ENCODE results near the gene RASSF10.

Gene RASSF10

DNA sequence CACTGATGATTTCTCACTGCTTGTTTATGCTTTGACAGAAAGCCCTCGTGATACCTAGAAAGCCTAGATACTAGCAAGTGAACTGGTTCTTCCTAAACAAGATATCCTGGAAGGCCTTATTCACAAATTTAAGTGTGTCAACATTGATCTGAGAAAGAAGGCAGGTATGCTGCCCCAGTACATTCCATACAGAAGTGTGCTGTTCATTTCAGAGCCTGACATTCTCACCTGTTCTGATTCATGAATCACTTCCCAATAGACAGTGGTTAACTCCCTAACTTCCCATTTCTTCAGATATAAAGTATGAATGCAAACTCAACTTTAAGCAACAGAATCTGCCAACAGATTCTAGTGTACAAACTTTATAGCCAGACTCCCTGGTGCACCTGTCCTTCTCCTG, 15.5 kb upstream of the RASSF10 start:
- no peak overlapping the region for H3K4me3 ChIP-seq (ENCODE audit: low read length in 2 of 2)
- no peak overlapping the region for H3K27ac ChIP-seq (ENCODE audit: low read depth in 2 of 2, low read length in 2 of 2)
- H3K4me1 ChIP-seq (ENCODE audit: control insufficient read depth in 2 of 2, insufficient read depth in 2 of 2, low read length in 2 of 2), result no peaks in the 10 kb centered on the region
- H3K9ac ChIP-seq (ENCODE audit: low read depth in 1 of 2, low read length in 2 of 2), result no peak overlapping the region
- H3K27me3 ChIP-seq (ENCODE audit: control insufficient read depth in 2 of 2, insufficient read depth in 2 of 2, low read length in 2 of 2), result no peaks in the 10 kb centered on the region
- H3K9me3 ChIP-seq (ENCODE audit: control insufficient read depth in 2 of 2, low read length in 2 of 2), result no peaks in the 10 kb centered on the region
- H3K36me3 ChIP-seq (ENCODE audit: control insufficient read depth in 2 of 2, insufficient read depth in 2 of 2, low read length in 2 of 2), result no peaks in the 10 kb centered on the region

DNA sequence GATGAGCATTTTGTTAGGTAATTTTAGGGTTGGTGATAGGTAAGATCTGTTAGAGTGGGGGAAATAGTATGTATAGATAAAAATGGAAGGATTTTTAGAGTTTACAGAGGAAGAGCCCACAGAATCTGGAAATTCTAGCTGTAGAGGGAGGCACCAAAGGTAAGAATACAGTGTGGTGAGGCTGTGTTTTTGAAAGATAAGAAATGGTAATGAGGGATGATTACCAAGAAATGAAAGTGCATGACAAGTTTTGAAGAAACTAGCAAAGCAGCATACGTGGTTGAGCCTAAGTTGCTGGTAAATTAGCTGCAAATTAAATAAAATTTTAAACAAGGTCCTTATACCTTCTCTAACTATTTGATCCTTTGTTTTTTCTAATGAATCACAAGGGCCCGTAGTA, 14.6 kb upstream of the RASSF10 start:
- Histone ChIP-seq H3K27ac (ENCODE audit: low read depth in 2 of 2, low read length in 2 of 2) (no peak overlapping the region), H3K36me3 (ENCODE audit: control insufficient read depth in 2 of 2, insufficient read depth in 2 of 2, low read length in 2 of 2) (no peaks in the 10 kb centered on the region), H3K27me3 (ENCODE audit: control insufficient read depth in 2 of 2, insufficient read depth in 2 of 2, low read length in 2 of 2) (no peaks in the 10 kb centered on the region), H3K4me3 (ENCODE audit: low read length in 2 of 2) (no peak overlapping the region), H3K9me3 (ENCODE audit: control insufficient read depth in 2 of 2, low read length in 2 of 2) (no peaks in the 10 kb centered on the region), H3K4me1 (ENCODE audit: control insufficient read depth in 2 of 2, insufficient read depth in 2 of 2, low read length in 2 of 2) (no peaks in the 10 kb centered on the region), H3K9ac (ENCODE audit: low read depth in 1 of 2, low read length in 2 of 2) (no peak overlapping the region)

DNA sequence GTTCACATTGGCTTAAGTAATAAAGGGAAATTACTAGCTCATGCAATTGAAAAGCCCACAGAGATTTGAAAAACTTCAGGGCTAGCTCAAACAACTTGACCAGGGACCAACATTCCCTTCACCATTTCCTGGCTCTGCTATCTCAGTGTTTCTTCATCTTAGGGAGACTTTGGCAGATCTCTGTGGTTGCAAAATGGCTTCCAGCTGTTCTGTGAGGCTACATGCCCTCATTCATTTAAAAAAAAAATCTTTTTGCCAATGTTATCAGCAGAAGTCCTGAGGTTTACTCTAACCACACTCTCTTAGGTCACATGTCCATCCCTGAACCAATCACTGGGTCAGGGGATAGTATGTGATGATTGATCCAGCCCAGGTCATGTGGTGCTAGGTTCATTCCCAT, 13.9 kb upstream of the RASSF10 start:
- H3K9ac ChIP-seq (ENCODE audit: low read depth in 1 of 2, low read length in 2 of 2), result no peak overlapping the region
- H3K27me3 ChIP-seq (ENCODE audit: control insufficient read depth in 2 of 2, insufficient read depth in 2 of 2, low read length in 2 of 2), result no peaks in the 10 kb centered on the region
- H3K4me1 ChIP-seq (ENCODE audit: control insufficient read depth in 2 of 2, insufficient read depth in 2 of 2, low read length in 2 of 2), result no peaks in the 10 kb centered on the region
- no peak overlapping the region for H3K4me3 ChIP-seq (ENCODE audit: low read length in 2 of 2)
- H3K27ac ChIP-seq (ENCODE audit: low read depth in 2 of 2, low read length in 2 of 2), result no peak overlapping the region
- H3K9me3 ChIP-seq (ENCODE audit: control insufficient read depth in 2 of 2, low read length in 2 of 2), result no peaks in the 10 kb centered on the region
- no peaks in the 10 kb centered on the region for H3K36me3 ChIP-seq (ENCODE audit: control insufficient read depth in 2 of 2, insufficient read depth in 2 of 2, low read length in 2 of 2)

DNA sequence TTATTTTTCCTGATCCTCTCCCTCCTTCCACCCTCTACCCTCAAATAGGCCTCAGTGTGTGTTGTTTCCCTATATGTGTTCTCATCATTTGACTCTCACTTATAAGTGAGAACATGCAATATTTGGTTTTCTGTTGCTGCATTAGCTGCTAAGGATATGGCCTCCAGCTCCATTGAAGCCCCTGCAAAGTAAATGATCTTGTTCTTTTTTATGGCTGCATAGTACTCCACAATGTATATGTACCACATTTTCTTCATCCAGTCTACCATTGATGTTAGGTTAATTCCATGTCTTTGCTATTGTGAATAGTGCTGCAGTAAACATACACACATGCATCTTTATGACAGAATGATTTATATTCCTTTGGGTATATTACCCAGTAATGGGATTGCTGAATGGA, 13.3 kb upstream of the RASSF10 start:
- Histone ChIP-seq H3K36me3 (ENCODE audit: control insufficient read depth in 2 of 2, insufficient read depth in 2 of 2, low read length in 2 of 2) (no peaks in the 10 kb centered on the region), H3K27ac (ENCODE audit: low read depth in 2 of 2, low read length in 2 of 2) (no peak overlapping the region), H3K9me3 (ENCODE audit: control insufficient read depth in 2 of 2, low read length in 2 of 2) (no peaks in the 10 kb centered on the region), H3K4me1 (ENCODE audit: control insufficient read depth in 2 of 2, insufficient read depth in 2 of 2, low read length in 2 of 2) (no peaks in the 10 kb centered on the region), H3K4me3 (ENCODE audit: low read length in 2 of 2) (no peak overlapping the region), H3K27me3 (ENCODE audit: control insufficient read depth in 2 of 2, insufficient read depth in 2 of 2, low read length in 2 of 2) (no peaks in the 10 kb centered on the region), H3K9ac (ENCODE audit: low read depth in 1 of 2, low read length in 2 of 2) (no peak overlapping the region)

DNA sequence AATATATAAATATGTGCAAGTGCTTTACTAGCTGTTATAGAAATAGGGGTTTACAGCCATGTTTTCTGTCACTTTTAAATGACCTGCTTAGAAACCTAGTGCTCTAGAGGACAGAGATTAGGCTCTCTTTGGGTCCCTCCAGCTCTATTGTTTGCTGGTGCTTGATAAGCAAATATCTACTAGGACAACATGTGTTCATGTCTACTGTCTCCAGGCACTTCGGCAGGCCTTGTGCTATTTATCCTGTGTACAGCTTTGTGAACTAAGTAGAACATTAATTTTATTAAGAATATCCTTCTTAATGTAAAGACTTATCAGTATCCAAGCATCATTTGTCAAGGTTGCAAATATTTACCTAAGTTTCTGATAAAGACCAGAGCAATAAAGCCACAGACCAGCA, 11.9 kb upstream of the RASSF10 start:
- H3K4me1 ChIP-seq (ENCODE audit: control insufficient read depth in 2 of 2, insufficient read depth in 2 of 2, low read length in 2 of 2), result no peaks in the 10 kb centered on the region
- H3K27ac ChIP-seq (ENCODE audit: low read depth in 2 of 2, low read length in 2 of 2), result no peak overlapping the region
- no peak overlapping the region for H3K9ac ChIP-seq (ENCODE audit: low read depth in 1 of 2, low read length in 2 of 2)
- H3K36me3 ChIP-seq (ENCODE audit: control insufficient read depth in 2 of 2, insufficient read depth in 2 of 2, low read length in 2 of 2), result no peaks in the 10 kb centered on the region
- H3K4me3 ChIP-seq (ENCODE audit: low read length in 2 of 2), result no peak overlapping the region
- H3K9me3 ChIP-seq (ENCODE audit: control insufficient read depth in 2 of 2, low read length in 2 of 2), result no peaks in the 10 kb centered on the region
- no peaks in the 10 kb centered on the region for H3K27me3 ChIP-seq (ENCODE audit: control insufficient read depth in 2 of 2, insufficient read depth in 2 of 2, low read length in 2 of 2)

DNA sequence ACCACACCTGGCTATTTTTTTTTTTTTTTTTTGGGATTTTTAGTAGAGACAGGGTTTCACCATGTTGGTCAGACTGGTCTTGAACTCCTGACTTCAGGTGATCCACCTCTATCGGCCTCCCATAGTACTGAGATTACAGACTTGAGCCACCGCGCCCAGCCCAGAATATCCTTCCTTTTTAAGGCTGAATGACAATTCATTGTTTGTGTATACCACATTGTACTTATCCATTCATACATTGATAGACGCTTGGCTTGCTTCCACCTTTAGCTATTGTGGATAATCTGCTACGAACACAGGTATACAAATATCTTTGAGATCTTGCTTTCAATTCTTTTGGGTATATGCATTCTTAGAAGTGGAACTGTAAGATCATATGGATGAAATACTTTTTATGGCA, 10.8 kb upstream of the RASSF10 start:
- Histone ChIP-seq H3K9ac (ENCODE audit: low read depth in 1 of 2, low read length in 2 of 2) (no peak overlapping the region), H3K27ac (ENCODE audit: low read depth in 2 of 2, low read length in 2 of 2) (no peak overlapping the region), H3K36me3 (ENCODE audit: control insufficient read depth in 2 of 2, insufficient read depth in 2 of 2, low read length in 2 of 2) (no peaks in the 10 kb centered on the region), H3K4me1 (ENCODE audit: control insufficient read depth in 2 of 2, insufficient read depth in 2 of 2, low read length in 2 of 2) (no peaks in the 10 kb centered on the region), H3K27me3 (ENCODE audit: control insufficient read depth in 2 of 2, insufficient read depth in 2 of 2, low read length in 2 of 2) (no peaks in the 10 kb centered on the region), H3K4me3 (ENCODE audit: low read length in 2 of 2) (no peak overlapping the region), H3K9me3 (ENCODE audit: control insufficient read depth in 2 of 2, low read length in 2 of 2) (no peaks in the 10 kb centered on the region)

DNA sequence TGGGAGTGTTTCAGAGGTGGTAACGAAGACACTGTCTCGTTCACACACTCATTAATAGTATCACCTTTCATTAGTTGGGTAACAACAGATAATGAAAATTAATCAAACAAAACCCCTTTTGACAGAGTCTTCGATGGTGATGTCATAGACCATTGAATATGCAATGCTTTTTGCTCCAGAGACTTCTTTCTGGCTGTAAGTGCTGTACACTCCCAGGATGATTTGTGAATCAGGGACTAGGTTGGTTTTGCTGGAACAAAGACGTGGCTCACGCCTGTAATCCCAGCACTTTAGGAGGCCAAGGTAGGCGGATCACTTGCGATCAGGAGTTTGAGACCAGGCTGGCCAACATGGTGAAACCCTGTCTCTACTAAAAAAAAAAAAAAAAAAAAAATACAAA, 9.5 kb upstream of the RASSF10 start:
- Histone ChIP-seq H3K27ac (ENCODE audit: low read depth in 2 of 2, low read length in 2 of 2) (no peak overlapping the region), H3K36me3 (ENCODE audit: control insufficient read depth in 2 of 2, insufficient read depth in 2 of 2, low read length in 2 of 2) (no peaks in the 10 kb centered on the region), H3K27me3 (ENCODE audit: control insufficient read depth in 2 of 2, insufficient read depth in 2 of 2, low read length in 2 of 2) (no peaks in the 10 kb centered on the region), H3K4me1 (ENCODE audit: control insufficient read depth in 2 of 2, insufficient read depth in 2 of 2, low read length in 2 of 2) (no peaks in the 10 kb centered on the region), H3K9me3 (ENCODE audit: control insufficient read depth in 2 of 2, low read length in 2 of 2) (no peaks in the 10 kb centered on the region), H3K4me3 (ENCODE audit: low read length in 2 of 2) (no peak overlapping the region), H3K9ac (ENCODE audit: low read depth in 1 of 2, low read length in 2 of 2) (no peak overlapping the region)

DNA sequence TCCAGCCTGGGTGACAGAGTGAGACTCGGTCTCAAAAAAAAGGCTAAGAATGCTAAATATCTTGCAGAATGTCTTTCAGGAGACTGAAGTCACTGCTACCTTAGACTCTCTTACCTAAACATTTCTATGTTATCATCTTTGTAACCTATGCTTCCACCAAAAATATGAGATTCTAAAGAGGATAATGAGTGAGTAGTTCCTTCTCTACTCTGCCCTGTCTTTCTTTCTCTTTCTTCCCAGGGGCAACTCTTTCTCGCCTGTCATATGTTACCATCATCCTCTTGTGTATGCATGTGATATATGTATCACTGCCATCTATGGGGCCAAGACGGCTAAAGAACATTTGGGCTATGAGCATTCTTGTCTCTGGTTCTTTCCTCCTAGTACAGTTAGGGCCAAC, 9.0 kb upstream of the RASSF10 start:
- Histone ChIP-seq H3K27ac (ENCODE audit: low read depth in 2 of 2, low read length in 2 of 2) (no peak overlapping the region), H3K9me3 (ENCODE audit: control insufficient read depth in 2 of 2, low read length in 2 of 2) (no peaks in the 10 kb centered on the region), H3K9ac (ENCODE audit: low read depth in 1 of 2, low read length in 2 of 2) (no peak overlapping the region), H3K27me3 (ENCODE audit: control insufficient read depth in 2 of 2, insufficient read depth in 2 of 2, low read length in 2 of 2) (no peaks in the 10 kb centered on the region), H3K4me1 (ENCODE audit: control insufficient read depth in 2 of 2, insufficient read depth in 2 of 2, low read length in 2 of 2) (no peaks in the 10 kb centered on the region), H3K36me3 (ENCODE audit: control insufficient read depth in 2 of 2, insufficient read depth in 2 of 2, low read length in 2 of 2) (no peaks in the 10 kb centered on the region), H3K4me3 (ENCODE audit: low read length in 2 of 2) (no peak overlapping the region)

DNA sequence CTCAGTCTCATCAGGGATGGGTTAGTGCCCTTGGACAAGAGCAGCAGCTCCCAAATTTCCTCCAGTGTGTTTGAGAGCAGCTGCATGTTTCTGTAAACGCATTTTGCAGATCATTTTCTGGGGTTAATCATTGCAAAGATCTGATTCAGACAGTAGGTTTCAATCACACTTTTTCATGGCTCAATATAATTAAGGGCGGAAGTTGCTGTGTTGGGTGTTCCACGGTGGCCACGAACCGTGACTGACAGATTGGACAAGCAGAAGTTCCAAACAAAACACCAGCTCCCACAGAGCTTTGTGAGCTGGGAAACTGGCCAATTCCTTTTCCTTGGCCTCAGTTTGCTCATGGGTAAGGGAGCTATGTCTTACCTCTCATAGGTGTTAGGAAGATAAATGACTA, 8.4 kb upstream of the RASSF10 start:
- H3K36me3 ChIP-seq (ENCODE audit: control insufficient read depth in 2 of 2, insufficient read depth in 2 of 2, low read length in 2 of 2), result no peaks in the 10 kb centered on the region
- no peak overlapping the region for H3K4me3 ChIP-seq (ENCODE audit: low read length in 2 of 2)
- no peaks in the 10 kb centered on the region for H3K9me3 ChIP-seq (ENCODE audit: control insufficient read depth in 2 of 2, low read length in 2 of 2)
- H3K9ac ChIP-seq (ENCODE audit: low read depth in 1 of 2, low read length in 2 of 2), result no peak overlapping the region
- H3K4me1 ChIP-seq (ENCODE audit: control insufficient read depth in 2 of 2, insufficient read depth in 2 of 2, low read length in 2 of 2), result no peaks in the 10 kb centered on the region
- no peaks in the 10 kb centered on the region for H3K27me3 ChIP-seq (ENCODE audit: control insufficient read depth in 2 of 2, insufficient read depth in 2 of 2, low read length in 2 of 2)
- no peak overlapping the region for H3K27ac ChIP-seq (ENCODE audit: low read depth in 2 of 2, low read length in 2 of 2)

DNA sequence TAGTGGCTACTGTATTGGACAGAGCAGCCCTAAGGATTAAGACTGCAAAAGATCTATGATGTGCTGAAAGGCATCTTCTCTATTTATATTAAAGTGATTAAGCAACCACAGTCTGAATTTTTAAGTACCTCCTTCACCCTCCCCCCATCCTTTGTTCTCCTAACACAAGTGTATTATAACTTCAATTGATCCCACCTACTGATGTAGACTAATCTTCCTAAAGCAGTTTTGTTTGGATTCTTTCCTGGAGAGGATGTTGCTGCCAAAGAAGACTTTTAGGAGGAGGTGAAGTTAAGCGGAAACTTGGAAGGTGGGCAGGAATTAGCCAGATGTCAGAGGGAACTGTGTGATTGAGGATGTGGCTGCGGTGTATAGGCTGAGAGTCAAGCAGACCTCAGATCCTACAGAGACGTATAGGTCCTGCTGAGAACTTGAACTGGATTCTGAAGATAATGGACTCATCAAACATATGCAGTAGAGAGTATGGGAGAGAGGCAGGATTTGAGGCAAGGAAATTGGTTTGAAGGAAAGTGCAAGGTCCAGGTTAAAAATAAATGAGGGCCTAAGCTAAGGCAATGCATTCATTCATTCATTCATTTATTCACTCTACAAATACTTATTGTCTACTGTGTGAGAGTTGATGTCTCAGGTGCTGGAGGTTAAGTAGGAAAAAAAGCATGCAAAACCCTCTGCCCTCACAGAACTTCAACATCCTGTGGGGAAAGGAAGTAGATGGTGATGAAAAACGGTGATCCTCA, 5.2 kb upstream of the RASSF10 start:
- Histone ChIP-seq H3K4me1 (ENCODE audit: control insufficient read depth in 2 of 2, insufficient read depth in 2 of 2, low read length in 2 of 2) (peaks cover 4 to 6% of the 10 kb centered on the region in 2 donors), H3K27me3 (ENCODE audit: control insufficient read depth in 2 of 2, insufficient read depth in 2 of 2, low read length in 2 of 2) (peaks cover 13 to 23% of the 10 kb centered on the region in 2 donors), H3K9ac (ENCODE audit: low read depth in 1 of 2, low read length in 2 of 2) (no peak overlapping the region), H3K36me3 (ENCODE audit: control insufficient read depth in 2 of 2, insufficient read depth in 2 of 2, low read length in 2 of 2) (no peaks in the 10 kb centered on the region), H3K9me3 (ENCODE audit: control insufficient read depth in 2 of 2, low read length in 2 of 2) (no peaks in the 10 kb centered on the region), H3K27ac (ENCODE audit: low read depth in 2 of 2, low read length in 2 of 2) (no peak overlapping the region), H3K4me3 (ENCODE audit: low read length in 2 of 2) (no peak overlapping the region)
